HepG2 (cell line): Measurements from ENCODE around the gene VAMP8. TPM values are rescaled to one million over a fixed set of nuclear protein-coding genes. Genes with fewer than 3 reads are reported as not detected.

Experiments used
- ATAC-seq: fragments of 200-7000 bp; cut with Tn5 transposase; 3 replicates; pipeline ENCODE4 v1.9.1; 2020; ENCODE audit warnings: mild to moderate bottlenecking, moderate library complexity
- BruUV-seq: library from RNA; stranded (reverse); fragments of 400-500 nt; replicated peaks from 2 replicates; lab custom pipeline; 2021; lab: Mats Ljungman, UMichigan
- CTCF ChIA-PET: fragments of 300-600 bp; formaldehyde crosslinking; extraction: SDS; loops from one replicate; lab custom pipeline; 2021; ENCODE audit warnings: low total read pairs, inconsistent platforms, low intra/inter-chr PET ratio; lab: Yijun Ruan, JAX
- POLR2A ChIA-PET: fragments of 350-600 bp; sonication (Branson Sonifier 250); formaldehyde crosslinking; loops from one replicate; lab custom pipeline; 2020; ENCODE audit warnings: antibody characterized with exemption, inconsistent platforms; lab: Yijun Ruan, JAX
- DNase-seq: peaks from one replicate; pipeline ENCODE4 v3.0.0-alpha.2; 2015; ENCODE audit warnings: low spot score
- FAIRE-seq: peaks from 3 replicates; lab custom pipeline; 2011; peaks lifted over from hg19 to GRCh38; lab: Jason Lieb, UNC
- H2AFZ ChIP-seq: one replicate; pipeline ENCODE4 v1.6.1; 2011; ENCODE audit warnings: low read length, inconsistent platforms
- H3K27ac ChIP-seq: fragments of 300-600 bp; 3 replicates; pipeline ENCODE4 v1.8.0; 2011; ENCODE audit warnings: mixed run types, mild to moderate bottlenecking, mixed read lengths, low read length, inconsistent platforms; ENCODE audit not compliant: insufficient read depth; ENCODE audit errors: extremely low read length
- H3K27me3 ChIP-seq, 2 experiments: fragments of 200-600 bp in 1 of 2; 2 replicates in 1 of 2; 3 replicates in 1 of 2; pipeline versions ENCODE4 v1.6.0 to v1.8.0; 2011; ENCODE audit warnings: low read length in 2 of 2, mild to moderate bottlenecking in 2 of 2, moderate library complexity in 2 of 2, inconsistent platforms in 1 of 2; ENCODE audit not compliant: insufficient read depth in 2 of 2, control insufficient read depth in 1 of 2
- H3K36me3 ChIP-seq, 2 experiments: fragments of 200-600 bp in 1 of 2; replicated peaks in 1 of 2; 2 replicates in 1 of 2; 3 replicates in 1 of 2; pipeline versions ENCODE4 v1.5.1 to v1.8.0; 2011; ENCODE audit warnings: low read length in 2 of 2, inconsistent platforms in 1 of 2; ENCODE audit not compliant: insufficient read depth in 2 of 2, control insufficient read depth in 1 of 2
- H3K4me1 ChIP-seq: 2 replicates; pipeline ENCODE4 v1.5.1; 2012; ENCODE audit warnings: low read length, inconsistent platforms; ENCODE audit not compliant: insufficient read depth
- H3K4me2 ChIP-seq: 2 replicates; pipeline ENCODE4 v1.6.0; 2011; ENCODE audit warnings: low read depth, low read length, inconsistent platforms
- H3K4me3 ChIP-seq, 3 experiments: fragments of 200-600 bp in 1 of 3; sonication (generic), shearing (Covaris generic) in 1 of 3; replicated peaks in 1 of 3; 2 replicates each; pipeline ENCODE4 v1.5.1; 2011 to 2016; ENCODE audit warnings: low read length in 3 of 3, inconsistent platforms in 2 of 3, low read depth in 2 of 3, mild to moderate bottlenecking in 2 of 3, control low read depth in 1 of 3, mixed read lengths in 1 of 3; ENCODE audit not compliant: insufficient read depth in 1 of 3
- H3K79me2 ChIP-seq: one replicate; pipeline ENCODE4 v1.6.1; 2011; ENCODE audit warnings: low read length, inconsistent platforms; ENCODE audit not compliant: insufficient read depth
- H3K9ac ChIP-seq: 2 replicates; pipeline ENCODE4 v1.6.0; 2011; ENCODE audit warnings: mild to moderate bottlenecking, low read depth, low read length, inconsistent platforms; ENCODE audit not compliant: insufficient read depth
- H3K9me3 ChIP-seq: 2 replicates; pipeline ENCODE4 v1.5.1; 2012; ENCODE audit warnings: mild to moderate bottlenecking, low read length
- H4K20me1 ChIP-seq: 2 replicates; pipeline ENCODE4 v1.6.0; 2011; ENCODE audit warnings: inconsistent platforms, mild to moderate bottlenecking, low read length, moderate library complexity; ENCODE audit not compliant: insufficient read depth
- CC2D1A ChIP-seq: sonication (generic); formaldehyde crosslinking; IDR thresholded peaks from 2 replicates; pipeline ENCODE4 v1.8.1; 2023; ENCODE audit warnings: mild to moderate bottlenecking, missing genetic modification reagents
- FOXA1 ChIP-seq, 2 experiments: fragments of 450-650 bp in 1 of 2; sonication (generic) in 1 of 2; formaldehyde crosslinking in 1 of 2; IDR thresholded peaks; 2 replicates each; pipeline versions ENCODE4 v1.4.0 to v1.6.1; 2016 to 2020; ENCODE audit warnings: missing genetic modification reagents in 1 of 2
- GLI4 ChIP-seq: sonication (generic); formaldehyde crosslinking; IDR thresholded peaks from 2 replicates; pipeline ENCODE4 v1.5.1; 2020; ENCODE audit warnings: missing genetic modification reagents, mild to moderate bottlenecking, moderate library complexity, borderline replicate concordance
- MLLT10 ChIP-seq: sonication (generic); formaldehyde crosslinking; IDR thresholded peaks from 2 replicates; pipeline ENCODE4 v1.4.0; 2020; ENCODE audit warnings: missing genetic modification reagents
- NR2F2 ChIP-seq: IDR thresholded peaks from 2 replicates; pipeline ENCODE4 v1.6.1; 2012; ENCODE audit warnings: low read depth, inconsistent platforms, borderline replicate concordance
- RBM22 ChIP-seq: fragments of 200-400 bp; formaldehyde crosslinking; optimal IDR thresholded peaks from 2 replicates; pipeline ENCODE3; 2017; ENCODE audit warnings: mild to moderate bottlenecking, low read length, moderate library complexity
- SMYD3 ChIP-seq: sonication (generic); formaldehyde crosslinking; IDR thresholded peaks from 2 replicates; pipeline ENCODE4 v1.8.1; 2023; ENCODE audit warnings: mild to moderate bottlenecking, missing genetic modification reagents
- STAG1 ChIP-seq: sonication (generic); formaldehyde crosslinking; IDR thresholded peaks from 2 replicates; pipeline ENCODE4 v1.4.0; 2020; ENCODE audit warnings: missing genetic modification reagents
- ZEB1 ChIP-seq: IDR thresholded peaks from 2 replicates; pipeline ENCODE4 v1.6.1; 2012; ENCODE audit warnings: mild to moderate bottlenecking, low read depth, inconsistent platforms; ENCODE audit not compliant: insufficient replicate concordance
- ZNF142 ChIP-seq: sonication (generic); formaldehyde crosslinking; IDR thresholded peaks from 2 replicates; pipeline ENCODE4 v1.4.0; 2020; ENCODE audit warnings: missing genetic modification reagents
- ZNF143 ChIP-seq: sonication (generic); formaldehyde crosslinking; IDR thresholded peaks from 2 replicates; pipeline ENCODE4 v1.4.0; 2020; ENCODE audit warnings: missing genetic modification reagents
- ZNF20 ChIP-seq: sonication (generic); formaldehyde crosslinking; IDR thresholded peaks from 2 replicates; pipeline ENCODE4 v1.4.0; 2020; ENCODE audit warnings: mild to moderate bottlenecking, moderate library complexity, missing genetic modification reagents
- ZNF337 ChIP-seq: sonication (generic); formaldehyde crosslinking; IDR thresholded peaks from 2 replicates; pipeline ENCODE4 v1.5.1; 2020; ENCODE audit warnings: missing genetic modification reagents, low read depth, mild to moderate bottlenecking, borderline replicate concordance
- ZNF33A ChIP-seq: sonication (generic); formaldehyde crosslinking; IDR thresholded peaks from 2 replicates; pipeline ENCODE4 v1.5.1; 2020; ENCODE audit warnings: missing genetic modification reagents, mild to moderate bottlenecking, moderate library complexity, borderline replicate concordance
- ZNF441 ChIP-seq: sonication (generic); formaldehyde crosslinking; IDR thresholded peaks from 2 replicates; pipeline ENCODE4 v1.7.0; 2021; ENCODE audit warnings: missing genetic modification reagents, borderline replicate concordance
- ZNF556 ChIP-seq: sonication (generic); formaldehyde crosslinking; IDR thresholded peaks from 2 replicates; pipeline ENCODE4 v1.4.0; 2020; ENCODE audit warnings: mild to moderate bottlenecking, missing genetic modification reagents, borderline replicate concordance
- ZNF652 ChIP-seq: IDR thresholded peaks from 2 replicates; pipeline ENCODE4 v1.6.1; 2016; ENCODE audit warnings: low read depth, borderline replicate concordance
- ZNF709 ChIP-seq: sonication (generic); formaldehyde crosslinking; IDR thresholded peaks from 2 replicates; pipeline ENCODE4 v1.5.0; 2020; ENCODE audit warnings: mild to moderate bottlenecking, missing genetic modification reagents
- ZNF878 ChIP-seq: sonication (generic); formaldehyde crosslinking; IDR thresholded peaks from 2 replicates; pipeline ENCODE4 v1.8.1; 2023; ENCODE audit warnings: mild to moderate bottlenecking, missing genetic modification reagents, moderate library complexity
- WGBS: methylation state at CpG from one replicate; pipeline ENCODE4 v1.1.6; 2017; ENCODE audit warnings: low lambda C conversion rate; 5-methylcytosine and 5-hydroxymethylcytosine counted together
- in situ Hi-C: cut with HindIII; loops from 2 replicates; pipeline ENCODE4 v1.10.0; 2017; ENCODE audit warnings: low pct_unique_long_range_greater_than_20kb; ENCODE audit not compliant: extremely low pct_ligation_motif_present
- intact Hi-C: fragments of 100-400 bp; cut with micrococcal nuclease; formaldehyde crosslinking; loops from one replicate; pipeline ENCODE4 v1.10.0; 2022; ENCODE audit not compliant: unreplicated experiment
- polyA plus RNA-seq, 8 experiments: library from polyadenylated mRNA; depleted of rRNA in 3 of 8; stranded (reverse) in 7 of 8; unstranded in 1 of 8; fragments of >200 nt; fragmentation: Illumina TruSeq in 4 of 8; extraction: Trizol in 4 of 8; gene quantifications; 2 replicates each; pipeline versions ENCODE4 v1.2.1 to v1.2.3, GENCODE V29; 2011 to 2016; ENCODE audit warnings: low read depth in 4 of 8, missing spikeins in 1 of 8, mixed read lengths in 1 of 8; ENCODE audit not compliant: insufficient read depth in 1 of 8
- total RNA-seq, 5 experiments: library from RNA; depleted of rRNA; stranded (reverse); fragments of >200 nt; fragmentation: Illumina TruSeq; extraction: Trizol; gene quantifications; 2 replicates each; pipeline ENCODE4 v1.2.3, GENCODE V29; 2016; ENCODE audit warnings: low read depth in 1 of 5

VAMP8 gene
- total and polyA plus RNA-seq, 2 of the 13 experiments (the other 11 are each of a cell fraction or from before 2014, with no cell fraction given) = 83.3 to 157 TPM

GRCh38 chr2:85611217-85611704 is 33.9 kb downstream of the VAMP8 start:
- in situ Hi-C loops = no loop called here
- FAIRE-seq (no peak), ATAC-seq (peak; percentile 31), DNase-seq (no peak)
- Histone ChIP-seq H2AFZ (no peak overlapping the region), H3K4me1 (peaks cover 74% of the 10 kb centered on the region), H4K20me1 (0 out of 2 replicates have a peak, but pooled peaks cover 3% of the 10 kb centered on the region), H3K4me3 (peak overlapping the region; percentile 92 to 100 (median 95)), H3K36me3 (peaks cover 9 to 23% of the 10 kb centered on the region in 2 experiments), H3K4me2 (peak overlapping the region; percentile 82), H3K9ac (peak overlapping the region; percentile 93), H3K79me2 (peaks cover 17% of the 10 kb centered on the region), H3K27me3 (no peaks in the 10 kb centered on the region; a peak in 1 of 5 replicates), H3K27ac (peak overlapping the region; percentile 58), H3K9me3 (no peaks in the 10 kb centered on the region)
- TSS peak; percentile 53 for BruUV-seq
- 4% methylated on average over 24 of the region's 24 CpGs for WGBS
- ChIA-PET POLR2A (interaction anchor here (0.9 to 25.9 kb wide), 13 partner anchors 18 to 286 kb away, joined by 3 to 795 read pairs (median 4); partner anchors contain the start of genes ELMOD3, GGCX, MAT2A and RETSAT), CTCF (no interaction called here)
- intact Hi-C loops = loop anchor here (5.0 kb wide), 1 partner anchor 189 kb away; no protein-coding TSS in a partner anchor
- peak; percentile 23; the same call in 1 of the 2 replicates for TF ChIP-seq ZNF33A (CRISPR knock-in tag)
- no peak for TF ChIP-seq FOXA1 (IDR thresholded peaks at IDR 0.05)
- TF ChIP-seq FOXA1 (CRISPR knock-in tag; IDR thresholded peaks at IDR 0.05) = 0 out of 2 replicates have a peak, but pooled peaks have one; percentile 1
- 0 out of 2 replicates have a peak, but pooled peaks have one; percentile 14 for TF ChIP-seq ZNF337 (CRISPR knock-in tag)
- no peak for TF ChIP-seq ZNF441
- TF ChIP-seq NR2F2 = peak; percentile 30; the same call in 1 of the 2 replicates
- no peak for TF ChIP-seq ZNF142 (CRISPR knock-in tag)
- TF ChIP-seq GLI4 (CRISPR knock-in tag) = no peak; the same call in 1 of the 2 replicates
- TF ChIP-seq ZNF878 (CRISPR knock-in tag) = 0 out of 2 replicates have a peak, but pooled peaks have one; percentile 36
- no peak for TF ChIP-seq MLLT10
- peak; percentile 40; the same call in 1 of the 2 replicates for TF ChIP-seq CC2D1A (CRISPR knock-in tag)
- no peak for TF ChIP-seq SMYD3 (CRISPR knock-in tag)
- peak; percentile 92; the same call in 1 of the 2 replicates for TF ChIP-seq ZNF20 (CRISPR knock-in tag)
- TF ChIP-seq ZNF652 (CRISPR knock-in tag) = no peak
- peak; percentile 53 for TF ChIP-seq RBM22
- TF ChIP-seq ZEB1 = peak; percentile 17
- TF ChIP-seq STAG1 (CRISPR knock-in tag) = peak; percentile 1; the same call in 1 of the 2 replicates
- no peak for TF ChIP-seq ZNF709
- no peak; the same call in 1 of the 2 replicates for TF ChIP-seq ZNF556 (CRISPR knock-in tag)
- no peak for TF ChIP-seq ZNF143 (CRISPR knock-in tag)
